ENCODE data around the gene ABHD3. TPM values are rescaled to one million over a fixed set of nuclear protein-coding genes. Genes with fewer than 3 reads are reported as not detected.

ABHD3 gene
- total and polyA plus RNA-seq, 8 donors = 6.0 to 20.9 (median 7.5) TPM

GRCh38 chr18:21638822-21639221 lies 65.8 kb downstream of the ABHD3 start:
- H3K27ac ChIP-seq = no peak overlapping the region
- ATAC-seq (no peak), DNase-seq (no peak), FAIRE-seq (no peak)
- no peaks in the 10 kb centered on the region for H3K9me3 ChIP-seq
- H3K27me3 ChIP-seq = no peaks in the 10 kb centered on the region
- no peaks in the 10 kb centered on the region for H3K4me1 ChIP-seq
- no peak overlapping the region for H3K4me3 ChIP-seq
- no peak for TF ChIP-seq CTCF (IDR thresholded peaks at IDR 0.05)
- 83 to 94% methylated on average over 3 of the region's 3 CpGs for WGBS, 2 donors
- intact Hi-C loops (cut with DNase I) = no loop called here
- no peaks in the 10 kb centered on the region for H3K36me3 ChIP-seq

- FAIRE-seq = no peak
- no peaks in the 10 kb centered on the region for H3K27me3 ChIP-seq
- intact Hi-C loops (cut with DNase I) = no loop called here
- 93 to 96% methylated on average over 13 of the region's 13 CpGs for WGBS, 2 donors
- H3K36me3 ChIP-seq = peaks cover 0 to 2% (median 1%) of the 10 kb centered on the region in 3 donors
- TF ChIP-seq CTCF (IDR thresholded peaks at IDR 0.05) = no peak
- no peak for ATAC-seq
- DNase-seq = no peak
- no peaks in the 10 kb centered on the region for H3K4me1 ChIP-seq
- H3K4me3 ChIP-seq = no peak overlapping the region
- no peak overlapping the region for H3K27ac ChIP-seq
- H3K9me3 ChIP-seq = no peaks in the 10 kb centered on the region
Observed at GRCh38 chr18:21636769-21637168, 67.8 kb downstream of the ABHD3 start.

- Histone ChIP-seq H3K27ac (no peak overlapping the region), H3K27me3 (no peaks in the 10 kb centered on the region), H3K9me3 (no peaks in the 10 kb centered on the region), H3K36me3 (peaks cover 0 to 13% (median 3%) of the 10 kb centered on the region in 3 donors), H3K4me1 (no peaks in the 10 kb centered on the region), H3K4me3 (no peak overlapping the region)
- FAIRE-seq (no peak), DNase-seq (no peak), ATAC-seq (no peak)
- intact Hi-C loops (cut with DNase I) = no loop called here
- 93 to 94% methylated on average over 4 of the region's 4 CpGs for WGBS, 2 donors
- no peak for TF ChIP-seq CTCF (IDR thresholded peaks at IDR 0.05)
Observed at GRCh38 chr18:21634588-21635199, 69.9 kb downstream of the ABHD3 start.

GRCh38 chr18:21632393-21632792 lies 72.2 kb downstream of the ABHD3 start:
- 98 to 100% methylated on average over 1 of the region's 1 CpG for WGBS, 2 donors
- intact Hi-C loops (cut with DNase I) = no loop called here

More at GRCh38 chr18:21632393-21632792, 72.2 kb downstream of the ABHD3 start:
- Histone ChIP-seq H3K9me3 (no peaks in the 10 kb centered on the region), H3K27me3 (no peaks in the 10 kb centered on the region), H3K4me3 (no peak overlapping the region), H3K36me3 (peaks cover 0 to 28% (median 3%) of the 10 kb centered on the region in 3 donors), H3K4me1 (no peaks in the 10 kb centered on the region), H3K27ac (no peak overlapping the region)
- no peak for FAIRE-seq
- ATAC-seq = no peak
- TF ChIP-seq CTCF (IDR thresholded peaks at IDR 0.05) = no peak
- no peak for DNase-seq
